Measurements from ENCODE around the gene C2orf81. TPM values are rescaled to one million over a fixed set of nuclear protein-coding genes. Genes with fewer than 3 reads are reported as not detected.

C2orf81 gene
- polyA plus RNA-seq, 2 of the 4 experiments (the other 2 are of a cell fraction), result 0.88 to 2.0 TPM

DNA sequence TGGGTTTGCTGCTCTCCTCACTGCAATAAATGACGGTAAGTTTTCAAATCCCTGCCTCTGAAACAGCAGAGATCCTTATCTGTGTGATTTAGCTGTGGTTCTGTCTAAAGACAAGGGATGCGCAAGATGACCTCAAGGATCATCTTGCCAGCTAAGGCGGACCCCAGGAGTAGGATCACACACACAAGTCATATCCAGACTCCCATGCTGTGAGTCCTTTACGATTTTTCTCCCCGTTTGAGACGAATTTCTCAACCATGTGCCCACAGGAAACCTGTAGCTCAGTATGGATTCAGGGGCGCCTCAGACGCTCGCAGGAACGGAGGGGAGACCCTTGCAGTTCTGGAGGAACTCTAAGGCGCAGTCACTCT, 30.2 kb downstream of the C2orf81 start:
- 2% methylated on average over 11 of the region's 11 CpGs for WGBS (ENCODE audit: missing lambda C conversion rate)
- Histone ChIP-seq H3K4me1 (peaks cover 24% of the 10 kb centered on the region), H3K4me3 (peak overlapping the region; percentile 72), H3K4me2 (peak overlapping the region; percentile 90), H3K9me3 (no peaks in the 10 kb centered on the region), H3K27ac (peak overlapping the region; percentile 85 to 93)
- ChIA-PET POLR2A (interaction anchor here (1.0 kb wide), 1 partner anchor 30 kb away, joined by 3 read pairs; the partner anchor contains the start of genes C2orf81 and WDR54), CTCF (interaction anchor here (0.5 to 4.7 kb wide), 46 partner anchors 9 to 566 kb away, joined by 3 to 39 read pairs (median 4); partner anchors contain the start of genes DCTN1 and INO80B)
- peak in 1 of 2 experiments; percentile 49 for DNase-seq (ENCODE audit: low read depth in 1 of 2, low spot score in 1 of 2)
- TF ChIP-seq GATA3 (IDR thresholded peaks at IDR 0.05; ENCODE audit: borderline replicate concordance), result peak; percentile 44; the same call in 1 of the 2 replicates
- TF ChIP-seq, protein P1, sequence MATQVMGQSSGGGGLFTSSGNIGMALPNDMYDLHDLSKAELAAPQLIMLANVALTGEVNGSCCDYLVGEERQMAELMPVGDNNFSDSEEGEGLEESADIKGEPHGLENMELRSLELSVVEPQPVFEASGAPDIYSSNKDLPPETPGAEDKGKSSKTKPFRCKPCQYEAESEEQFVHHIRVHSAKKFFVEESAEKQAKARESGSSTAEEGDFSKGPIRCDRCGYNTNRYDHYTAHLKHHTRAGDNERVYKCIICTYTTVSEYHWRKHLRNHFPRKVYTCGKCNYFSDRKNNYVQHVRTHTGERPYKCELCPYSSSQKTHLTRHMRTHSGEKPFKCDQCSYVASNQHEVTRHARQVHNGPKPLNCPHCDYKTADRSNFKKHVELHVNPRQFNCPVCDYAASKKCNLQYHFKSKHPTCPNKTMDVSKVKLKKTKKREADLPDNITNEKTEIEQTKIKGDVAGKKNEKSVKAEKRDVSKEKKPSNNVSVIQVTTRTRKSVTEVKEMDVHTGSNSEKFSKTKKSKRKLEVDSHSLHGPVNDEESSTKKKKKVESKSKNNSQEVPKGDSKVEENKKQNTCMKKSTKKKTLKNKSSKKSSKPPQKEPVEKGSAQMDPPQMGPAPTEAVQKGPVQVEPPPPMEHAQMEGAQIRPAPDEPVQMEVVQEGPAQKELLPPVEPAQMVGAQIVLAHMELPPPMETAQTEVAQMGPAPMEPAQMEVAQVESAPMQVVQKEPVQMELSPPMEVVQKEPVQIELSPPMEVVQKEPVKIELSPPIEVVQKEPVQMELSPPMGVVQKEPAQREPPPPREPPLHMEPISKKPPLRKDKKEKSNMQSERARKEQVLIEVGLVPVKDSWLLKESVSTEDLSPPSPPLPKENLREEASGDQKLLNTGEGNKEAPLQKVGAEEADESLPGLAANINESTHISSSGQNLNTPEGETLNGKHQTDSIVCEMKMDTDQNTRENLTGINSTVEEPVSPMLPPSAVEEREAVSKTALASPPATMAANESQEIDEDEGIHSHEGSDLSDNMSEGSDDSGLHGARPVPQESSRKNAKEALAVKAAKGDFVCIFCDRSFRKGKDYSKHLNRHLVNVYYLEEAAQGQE (IDR thresholded peaks at IDR 0.05), result no peak
- no peak for FAIRE-seq
- ATAC-seq, result peak in 1 of 2 experiments; percentile 47; a peak in 5 of 6 replicates

DNA sequence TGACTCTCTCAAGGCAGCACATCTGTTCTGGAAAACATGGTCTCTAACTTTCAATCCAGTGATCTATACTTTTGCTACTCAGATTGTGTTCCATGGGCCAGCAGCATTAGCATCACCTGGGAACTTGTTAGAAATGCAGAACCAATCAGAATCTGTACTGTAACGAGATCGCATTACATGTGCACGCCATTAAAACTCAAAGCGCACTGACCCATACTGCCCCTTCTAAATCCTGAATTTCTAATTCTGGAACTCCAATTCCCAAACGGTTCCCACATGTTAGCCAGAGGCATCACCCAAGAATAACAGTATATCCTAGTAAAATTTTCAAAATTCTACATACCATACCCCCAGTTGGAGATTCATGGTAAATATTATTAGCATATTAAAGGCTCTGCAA, 30.8 kb downstream of the C2orf81 start:
- WGBS (ENCODE audit: missing lambda C conversion rate), result 77% methylated on average over 5 of the region's 5 CpGs
- DNase-seq (ENCODE audit: low read depth in 1 of 2, low spot score in 1 of 2) (no peak), FAIRE-seq (no peak), ATAC-seq (no peak)
- Histone ChIP-seq H3K4me3 (peak overlapping the region; percentile 72), H3K4me1 (peaks cover 24% of the 10 kb centered on the region), H3K9me3 (no peaks in the 10 kb centered on the region), H3K4me2 (peak overlapping the region; percentile 90), H3K27ac (peak overlapping the region in 1 of 2 experiments; percentile 93; a peak in 1 of 6 replicates)
- CTCF ChIA-PET, result interaction anchor here (0.8 to 4.7 kb wide), 18 partner anchors 8 to 193 kb away, joined by 3 to 39 read pairs (median 10); partner anchors contain the start of genes DCTN1 and INO80B
- TF ChIP-seq HEYL (CRISPR knock-in tag; IDR thresholded peaks at IDR 0.05) (no peak), TP53 (CRISPR knock-in tag; IDR thresholded peaks at IDR 0.05) (no peak), CBX8 (IDR thresholded peaks at IDR 0.05) (no peak), RFX5 (IDR thresholded peaks at IDR 0.05) (no peak), MAFK (IDR thresholded peaks at IDR 0.05; ENCODE audit: partially characterized antibody) (no peak), POLR2A (IDR thresholded peaks at IDR 0.05; ENCODE audit: low read length) (no peak), FOSB (CRISPR knock-in tag; IDR thresholded peaks at IDR 0.05) (no peak), NR3C1 (IDR thresholded peaks at IDR 0.05) (no peak), ESRRA (IDR thresholded peaks at IDR 0.05; ENCODE audit: borderline replicate concordance, low read length) (no peak), PHF8 (IDR thresholded peaks at IDR 0.05; ENCODE audit: borderline replicate concordance, low read depth) (no peak), KDM1A (IDR thresholded peaks at IDR 0.05; ENCODE audit: low read depth) (no peak), BHLHE40 (IDR thresholded peaks at IDR 0.05; ENCODE audit: low read depth, low read length) (no peak), KDM5A (IDR thresholded peaks at IDR 0.05) (no peak)
- TF ChIP-seq, protein P2, sequence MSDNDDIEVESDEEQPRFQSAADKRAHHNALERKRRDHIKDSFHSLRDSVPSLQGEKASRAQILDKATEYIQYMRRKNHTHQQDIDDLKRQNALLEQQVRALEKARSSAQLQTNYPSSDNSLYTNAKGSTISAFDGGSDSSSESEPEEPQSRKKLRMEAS (IDR thresholded peaks at IDR 0.05), result no peak
- TF ChIP-seq, protein P1 (IDR thresholded peaks at IDR 0.05), result no peak
- TF ChIP-seq, protein P3, sequence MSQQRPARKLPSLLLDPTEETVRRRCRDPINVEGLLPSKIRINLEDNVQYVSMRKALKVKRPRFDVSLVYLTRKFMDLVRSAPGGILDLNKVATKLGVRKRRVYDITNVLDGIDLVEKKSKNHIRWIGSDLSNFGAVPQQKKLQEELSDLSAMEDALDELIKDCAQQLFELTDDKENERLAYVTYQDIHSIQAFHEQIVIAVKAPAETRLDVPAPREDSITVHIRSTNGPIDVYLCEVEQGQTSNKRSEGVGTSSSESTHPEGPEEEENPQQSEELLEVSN (IDR thresholded peaks at IDR 0.05; ENCODE audit: borderline replicate concordance, low read depth), result no peak
- POLR2A ChIA-PET, result no interaction called here
